HepG2 (cell line): ENCODE data around the gene UBTFL1.
"Not testable (repeated sequence)": the region's sequence is repeated elsewhere in the genome, so short reads cannot be mapped to it uniquely, and the experiment has no call there.

Source experiments
- TF ChIP-seq, protein P1 (sequence below): sonication (generic); formaldehyde crosslinking; IDR thresholded peaks from 2 replicates; pipeline ENCODE4 v1.8.1; 2022; ENCODE audit warnings: mild to moderate bottlenecking, missing genetic modification reagents
- TF ChIP-seq, protein P2 (sequence below): sonication (generic); formaldehyde crosslinking; conservative IDR thresholded peaks from 2 replicates; pipeline ENCODE4 v1.4.0; 2020; ENCODE audit warnings: missing genetic modification reagents

DNA sequence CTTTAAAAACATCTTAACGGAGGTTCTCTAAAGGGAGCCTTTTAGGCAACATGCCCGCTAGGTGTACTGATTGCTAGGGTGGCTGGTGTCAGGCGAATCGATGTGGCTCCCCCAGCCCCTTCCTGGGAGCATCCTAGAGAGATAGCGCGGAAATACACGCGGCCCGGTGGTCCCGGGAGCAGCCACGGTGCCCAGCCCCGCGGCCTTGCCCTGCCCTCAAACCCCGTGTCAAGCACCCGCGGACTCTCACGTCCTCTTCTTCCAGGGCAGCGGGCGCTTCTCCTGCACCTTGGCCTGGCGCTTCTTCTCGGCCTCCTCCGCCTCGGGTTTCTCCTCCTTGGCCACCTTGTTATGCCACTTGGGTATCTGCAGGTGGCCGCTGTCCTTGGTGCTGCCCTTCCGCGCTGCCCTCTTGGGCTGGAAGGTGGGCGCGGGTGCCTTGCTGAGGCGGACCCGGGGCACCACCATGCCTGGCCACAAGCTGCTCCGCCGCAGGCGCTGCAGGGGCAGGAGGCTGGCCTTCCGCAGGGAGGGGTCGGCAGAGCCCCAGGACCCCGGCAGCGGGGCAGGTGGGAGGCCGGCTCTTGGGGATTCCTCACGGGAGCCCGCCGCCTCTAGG, 34.0 kb upstream of the UBTFL1 start:
- TF ChIP-seq, protein P1, sequence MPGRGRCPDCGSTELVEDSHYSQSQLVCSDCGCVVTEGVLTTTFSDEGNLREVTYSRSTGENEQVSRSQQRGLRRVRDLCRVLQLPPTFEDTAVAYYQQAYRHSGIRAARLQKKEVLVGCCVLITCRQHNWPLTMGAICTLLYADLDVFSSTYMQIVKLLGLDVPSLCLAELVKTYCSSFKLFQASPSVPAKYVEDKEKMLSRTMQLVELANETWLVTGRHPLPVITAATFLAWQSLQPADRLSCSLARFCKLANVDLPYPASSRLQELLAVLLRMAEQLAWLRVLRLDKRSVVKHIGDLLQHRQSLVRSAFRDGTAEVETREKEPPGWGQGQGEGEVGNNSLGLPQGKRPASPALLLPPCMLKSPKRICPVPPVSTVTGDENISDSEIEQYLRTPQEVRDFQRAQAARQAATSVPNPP (CRISPR knock-in tag), result not testable (repeated sequence)
- TF ChIP-seq, protein P2, sequence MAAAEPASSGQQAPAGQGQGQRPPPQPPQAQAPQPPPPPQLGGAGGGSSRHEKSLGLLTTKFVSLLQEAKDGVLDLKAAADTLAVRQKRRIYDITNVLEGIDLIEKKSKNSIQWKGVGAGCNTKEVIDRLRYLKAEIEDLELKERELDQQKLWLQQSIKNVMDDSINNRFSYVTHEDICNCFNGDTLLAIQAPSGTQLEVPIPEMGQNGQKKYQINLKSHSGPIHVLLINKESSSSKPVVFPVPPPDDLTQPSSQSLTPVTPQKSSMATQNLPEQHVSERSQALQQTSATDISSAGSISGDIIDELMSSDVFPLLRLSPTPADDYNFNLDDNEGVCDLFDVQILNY, result not testable (repeated sequence)
